Endodermal cell (in vitro differentiated cells): Measurements from ENCODE around the gene KHDRBS1. TPM values are rescaled to one million over a fixed set of nuclear protein-coding genes. Genes with fewer than 3 reads are reported as not detected.
A peak's percentile ranks its signal among the peaks of the same experiment; 100 is the strongest.

Experiments
- DNase-seq: peaks from one replicate; pipeline ENCODE4 v3.0.0-alpha.2; 2017
- H3K27ac ChIP-seq: 2 replicates; pipeline ENCODE4 v1.5.1; 2013; ENCODE audit warnings: mild to moderate bottlenecking, low read depth, low read length, moderate library complexity
- H3K27me3 ChIP-seq: 2 replicates; pipeline ENCODE4 v1.6.1; 2013; ENCODE audit warnings: mild to moderate bottlenecking, low read length, moderate library complexity; ENCODE audit not compliant: insufficient read depth, control insufficient read depth, poor library complexity, severe bottlenecking
- H3K36me3 ChIP-seq: 2 replicates; pipeline ENCODE4 v1.7.0; 2013; ENCODE audit warnings: mild to moderate bottlenecking, low read length, moderate library complexity; ENCODE audit not compliant: control insufficient read depth, insufficient read depth
- H3K4me1 ChIP-seq: one replicate; pipeline ENCODE4 v1.7.0; 2013; ENCODE audit warnings: low read length; ENCODE audit not compliant: control insufficient read depth, insufficient read depth
- H3K4me3 ChIP-seq: 2 replicates; pipeline ENCODE4 v1.5.1; 2013; ENCODE audit warnings: mild to moderate bottlenecking, low read length, moderate library complexity
- H3K9ac ChIP-seq: 2 replicates; pipeline ENCODE4 v1.6.1; 2013; ENCODE audit warnings: mild to moderate bottlenecking, low read length, moderate library complexity; ENCODE audit not compliant: poor library complexity, severe bottlenecking; ENCODE audit errors: extremely low read depth
- H3K9me3 ChIP-seq: 2 replicates; pipeline ENCODE4 v1.6.1; 2013; ENCODE audit warnings: mild to moderate bottlenecking, low read length, moderate library complexity; ENCODE audit not compliant: control insufficient read depth
- H3K27ac Mint-ChIP-seq: 2 replicates; pipeline ENCODE4 v1.8.0; 2020; ENCODE audit warnings: mixed read lengths
- H3K27me3 Mint-ChIP-seq: 2 replicates; pipeline ENCODE4 v1.8.0; 2021; ENCODE audit warnings: mild to moderate bottlenecking, mixed read lengths; ENCODE audit not compliant: insufficient read depth
- H3K36me3 Mint-ChIP-seq: 2 replicates; pipeline ENCODE4 v1.8.0; 2020; ENCODE audit warnings: low read depth, mixed read lengths
- H3K4me1 Mint-ChIP-seq: 2 replicates; pipeline ENCODE4 v1.8.0; 2020; ENCODE audit warnings: mixed read lengths
- H3K4me3 Mint-ChIP-seq: 2 replicates; pipeline ENCODE4 v1.8.0; 2020; ENCODE audit warnings: mild to moderate bottlenecking, moderate library complexity, mixed read lengths
- H3K9me3 Mint-ChIP-seq: 2 replicates; pipeline ENCODE4 v1.8.0; 2020; ENCODE audit warnings: mild to moderate bottlenecking, mixed read lengths
- CTCF ChIP-seq: fragments of 200-600 bp; sonication (generic); conservative IDR thresholded peaks from 2 replicates; pipeline ENCODE4 v1.5.0; 2021; ENCODE audit warnings: antibody characterized with exemption, mild to moderate bottlenecking
- WGBS, 2 experiments: methylation state at CpG; one replicate each; pipeline versions ENCODE4 v1.1.5 to v1.1.7; 2013; ENCODE audit warnings: missing lambda C conversion rate in 2 of 2, mixed read lengths in 1 of 2; ENCODE audit not compliant: insufficient coverage in 1 of 2, insufficient read length in 1 of 2; 5-methylcytosine and 5-hydroxymethylcytosine counted together
- total RNA-seq, 2 donors: library from RNA; stranded (reverse); fragmentation: NEBNext Ultra II Directional in 1 of 2; extraction: Animal tissue kit (Norgen Biotek cat#: 25700) in 1 of 2; gene quantifications; 2 replicates in 1 of 2; 3 replicates in 1 of 2; pipeline ENCODE4 v1.2.1, GENCODE V29; 2021

The KHDRBS1 gene
- total RNA-seq, 2 donors from 2014 or later = 201 to 235 TPM

DNA sequence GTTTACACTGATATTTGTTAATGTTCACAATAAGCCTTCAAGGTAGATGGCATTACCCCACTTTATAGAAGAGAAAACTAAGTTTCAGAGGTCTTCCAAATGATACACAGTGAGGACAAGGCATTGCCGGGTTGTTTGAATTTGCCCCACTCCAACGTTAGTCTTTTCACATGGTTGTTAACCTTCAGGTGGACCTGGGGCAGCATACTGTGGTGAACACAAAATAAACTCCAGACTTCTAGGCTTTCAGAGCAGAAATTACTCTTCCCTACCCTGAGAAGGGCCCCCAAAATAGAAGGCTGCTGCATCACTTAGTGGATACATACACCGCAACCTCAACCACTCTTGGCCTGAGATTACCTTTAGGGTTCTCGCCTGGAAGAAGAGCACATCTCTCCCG, 3.4 kb upstream of the KHDRBS1 start:
- Mint-ChIP-seq H3K9me3 (no peaks in the 10 kb centered on the region), H3K4me1 (peaks cover 15% of the 10 kb centered on the region), H3K27me3 (no peaks in the 10 kb centered on the region), H3K4me3 (no peak overlapping the region), H3K27ac (no peak overlapping the region), H3K36me3 (no peaks in the 10 kb centered on the region)
- H3K4me1 ChIP-seq = no peaks in the 10 kb centered on the region
- no peak overlapping the region for H3K27ac ChIP-seq
- H3K9me3 ChIP-seq = no peaks in the 10 kb centered on the region
- H3K36me3 ChIP-seq = no peaks in the 10 kb centered on the region
- H3K4me3 ChIP-seq = no peak overlapping the region
- WGBS, 2 experiments = 96 to 97% methylated on average over 4 to 5 of the region's 5 CpGs
- H3K9ac ChIP-seq = no peak overlapping the region
- no peak for DNase-seq
- no peaks in the 10 kb centered on the region for H3K27me3 ChIP-seq
- TF ChIP-seq CTCF = no peak

GRCh38 chr1:32012709-32013385, 821 bp upstream of the KHDRBS1 start:
- Histone ChIP-seq H3K9ac (peak overlapping the region; percentile 96), H3K36me3 (peaks cover 24% of the 10 kb centered on the region), H3K4me3 (peak overlapping the region; percentile 99), H3K27me3 (no peaks in the 10 kb centered on the region), H3K4me1 (no peaks in the 10 kb centered on the region), H3K27ac (peak overlapping the region; percentile 99), H3K9me3 (no peaks in the 10 kb centered on the region)
- peak overlapping the region; percentile 99 for H3K4me3 Mint-ChIP-seq
- peaks cover 19% of the 10 kb centered on the region for H3K4me1 Mint-ChIP-seq
- H3K36me3 Mint-ChIP-seq = peaks cover 19% of the 10 kb centered on the region
- H3K9me3 Mint-ChIP-seq = no peaks in the 10 kb centered on the region
- H3K27ac Mint-ChIP-seq = peak overlapping the region; percentile 96
- H3K27me3 Mint-ChIP-seq = no peaks in the 10 kb centered on the region
- DNase-seq = no peak
- 73 to 79% methylated on average over 10 to 12 of the region's 12 CpGs for WGBS, 2 experiments
- no peak for TF ChIP-seq CTCF

DNA sequence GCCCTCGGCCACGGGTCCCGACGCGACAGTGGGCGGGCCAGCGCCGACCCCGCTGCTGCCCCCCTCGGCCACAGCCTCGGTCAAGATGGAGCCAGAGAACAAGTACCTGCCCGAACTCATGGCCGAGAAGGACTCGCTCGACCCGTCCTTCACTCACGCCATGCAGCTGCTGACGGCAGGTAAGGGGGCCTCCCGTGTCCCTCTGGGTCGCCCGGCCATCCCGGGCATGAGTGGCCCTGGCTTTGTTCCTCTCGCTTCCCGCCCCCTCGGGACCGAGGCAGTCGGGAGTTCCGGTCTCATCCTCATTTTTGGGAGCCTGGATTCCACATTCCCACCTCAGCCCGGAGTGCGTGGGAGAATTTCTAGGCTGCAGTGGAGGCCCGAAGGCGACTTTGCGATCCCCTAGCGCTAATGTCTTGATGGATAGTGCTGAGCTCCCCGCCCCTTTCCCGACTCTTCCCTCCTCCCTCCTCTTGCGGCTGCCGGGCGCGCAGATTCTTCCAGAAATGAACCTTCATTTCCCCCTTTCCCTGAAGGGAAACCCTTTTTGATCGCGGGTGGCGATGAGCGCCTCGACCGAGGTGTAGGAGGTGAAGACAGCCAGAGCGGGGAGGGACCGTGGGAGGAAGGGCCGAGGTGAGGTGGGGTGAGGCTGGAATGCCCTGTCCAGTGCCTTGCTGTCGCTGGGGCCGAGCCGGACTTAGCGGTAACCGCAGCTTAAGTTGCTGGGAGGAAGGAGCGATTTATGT, 705 bp downstream of the KHDRBS1 start:
- Mint-ChIP-seq H3K4me3 (peak overlapping the region; percentile 99), H3K9me3 (no peaks in the 10 kb centered on the region), H3K36me3 (peaks cover 19% of the 10 kb centered on the region), H3K27ac (peak overlapping the region; percentile 96), H3K27me3 (no peaks in the 10 kb centered on the region), H3K4me1 (peaks cover 19% of the 10 kb centered on the region)
- H3K9me3 ChIP-seq = no peaks in the 10 kb centered on the region
- peak overlapping the region; percentile 99 for H3K4me3 ChIP-seq
- H3K9ac ChIP-seq = peak overlapping the region; percentile 96
- H3K27me3 ChIP-seq = no peaks in the 10 kb centered on the region
- peak; percentile 35 for TF ChIP-seq CTCF
- H3K27ac ChIP-seq = peak overlapping the region; percentile 99
- peak; percentile 72 for DNase-seq
- H3K36me3 ChIP-seq = peaks cover 31% of the 10 kb centered on the region
- no peaks in the 10 kb centered on the region for H3K4me1 ChIP-seq
- 0% methylated on average over 19 to 55 of the region's 55 CpGs for WGBS, 2 experiments
